ENCODE measurements around the gene INSM1. TPM values are rescaled to one million over a fixed set of nuclear protein-coding genes. Genes with fewer than 3 reads are reported as not detected.

Gene INSM1
- total and polyA plus RNA-seq, 2 of the 13 experiments (the other 11 are each of a cell fraction or from before 2014, with no cell fraction given), result not detected

DNA sequence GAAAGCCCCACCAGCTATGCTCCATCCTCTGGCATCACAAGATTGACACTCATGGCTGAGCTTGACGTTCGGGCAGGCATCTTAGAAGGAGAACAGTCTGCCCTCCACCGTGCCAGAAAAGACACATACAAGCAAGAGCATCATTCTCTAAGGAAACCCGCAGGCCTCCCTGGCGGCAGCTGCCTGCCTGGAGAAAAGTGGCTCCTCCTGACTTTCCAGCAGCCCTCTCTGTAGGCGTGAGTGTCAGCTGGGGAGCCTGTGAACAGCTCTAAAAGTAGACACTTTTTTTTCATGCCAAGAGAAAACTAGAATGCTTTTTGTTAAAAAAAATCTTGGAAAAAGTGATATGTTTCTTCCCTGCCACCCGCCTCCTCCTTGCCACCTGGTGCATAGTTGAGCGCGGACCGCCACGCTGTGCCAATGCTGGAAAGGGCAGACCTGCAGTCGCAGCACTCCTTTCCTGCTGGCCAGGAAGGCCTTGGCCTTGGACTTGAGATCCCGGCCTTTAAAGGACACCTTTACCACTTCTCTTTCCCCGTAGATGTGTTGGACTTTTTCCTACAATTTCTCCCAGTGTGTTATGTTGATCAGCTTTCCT lies 29.7 kb upstream of the INSM1 start:
- no TSS peak for BruUV-seq (replicated peaks)
- H3K9ac ChIP-seq (ENCODE audit: insufficient read depth, low read depth, low read length), result no peak overlapping the region
- 44% methylated on average over 14 of the region's 14 CpGs for WGBS (ENCODE audit: low lambda C conversion rate)
- H4K20me1 ChIP-seq (ENCODE audit: insufficient read depth, low read length), result no peaks in the 10 kb centered on the region
- no peak overlapping the region for H3K27ac ChIP-seq (ENCODE audit: extremely low read length, insufficient read depth, low read length)
- H3K36me3 ChIP-seq (replicated peaks in 1 of 2; ENCODE audit: control insufficient read depth in 1 of 2, insufficient read depth in 2 of 2, low read length in 2 of 2), result no peaks in the 10 kb centered on the region
- no peak overlapping the region for H2AFZ ChIP-seq (ENCODE audit: low read length)
- ChIA-PET CTCF (ENCODE audit: low intra/inter-chr PET ratio, low total read pairs) (no interaction called here), POLR2A (no interaction called here)
- no peaks in the 10 kb centered on the region for H3K79me2 ChIP-seq (ENCODE audit: insufficient read depth, low read length)
- no peak for ATAC-seq
- H3K4me2 ChIP-seq (ENCODE audit: low read depth, low read length), result no peak overlapping the region
- TF ChIP-seq, protein P1, sequence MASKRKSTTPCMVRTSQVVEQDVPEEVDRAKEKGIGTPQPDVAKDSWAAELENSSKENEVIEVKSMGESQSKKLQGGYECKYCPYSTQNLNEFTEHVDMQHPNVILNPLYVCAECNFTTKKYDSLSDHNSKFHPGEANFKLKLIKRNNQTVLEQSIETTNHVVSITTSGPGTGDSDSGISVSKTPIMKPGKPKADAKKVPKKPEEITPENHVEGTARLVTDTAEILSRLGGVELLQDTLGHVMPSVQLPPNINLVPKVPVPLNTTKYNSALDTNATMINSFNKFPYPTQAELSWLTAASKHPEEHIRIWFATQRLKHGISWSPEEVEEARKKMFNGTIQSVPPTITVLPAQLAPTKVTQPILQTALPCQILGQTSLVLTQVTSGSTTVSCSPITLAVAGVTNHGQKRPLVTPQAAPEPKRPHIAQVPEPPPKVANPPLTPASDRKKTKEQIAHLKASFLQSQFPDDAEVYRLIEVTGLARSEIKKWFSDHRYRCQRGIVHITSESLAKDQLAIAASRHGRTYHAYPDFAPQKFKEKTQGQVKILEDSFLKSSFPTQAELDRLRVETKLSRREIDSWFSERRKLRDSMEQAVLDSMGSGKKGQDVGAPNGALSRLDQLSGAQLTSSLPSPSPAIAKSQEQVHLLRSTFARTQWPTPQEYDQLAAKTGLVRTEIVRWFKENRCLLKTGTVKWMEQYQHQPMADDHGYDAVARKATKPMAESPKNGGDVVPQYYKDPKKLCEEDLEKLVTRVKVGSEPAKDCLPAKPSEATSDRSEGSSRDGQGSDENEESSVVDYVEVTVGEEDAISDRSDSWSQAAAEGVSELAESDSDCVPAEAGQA (IDR thresholded peaks at IDR 0.05; ENCODE audit: low read depth), result no peak
- TF ChIP-seq, protein P1 (CRISPR knock-in tag; IDR thresholded peaks at IDR 0.05; ENCODE audit: borderline replicate concordance), result no peak
- no peak for TF ChIP-seq ZNF44 (CRISPR knock-in tag; IDR thresholded peaks at IDR 0.05)
- peaks cover 7% of the 10 kb centered on the region for H3K9me3 ChIP-seq (ENCODE audit: low read length)
- in situ Hi-C loops (cut with HindIII; ENCODE audit: extremely low pct_ligation_motif_present, low pct_unique_long_range_greater_than_20kb) (no loop called here), intact Hi-C loops (cut with micrococcal nuclease; ENCODE audit: unreplicated experiment) (no loop called here)
- H3K4me3 ChIP-seq (replicated peaks in 1 of 3; ENCODE audit: insufficient read depth in 1 of 3, low read depth in 2 of 3, low read length in 3 of 3), result no peak overlapping the region
- peaks cover 7 to 40% of the 10 kb centered on the region in 2 experiments; a peak in 3 of 5 replicates for H3K27me3 ChIP-seq (ENCODE audit: control insufficient read depth in 1 of 2, insufficient read depth in 2 of 2, low read length in 2 of 2)
- FAIRE-seq, result no peak
- DNase-seq (ENCODE audit: low spot score), result no peak
- no peaks in the 10 kb centered on the region for H3K4me1 ChIP-seq (ENCODE audit: insufficient read depth, low read length)

All from HepG2 (cell line).